ENCODE results near the gene IGFLR1. TPM values are rescaled to one million over a fixed set of nuclear protein-coding genes. Genes with fewer than 3 reads are reported as not detected.

The IGFLR1 gene
- total and polyA plus RNA-seq, 12 donors: 4.9 to 35.3 (median 14.7) TPM

DNA sequence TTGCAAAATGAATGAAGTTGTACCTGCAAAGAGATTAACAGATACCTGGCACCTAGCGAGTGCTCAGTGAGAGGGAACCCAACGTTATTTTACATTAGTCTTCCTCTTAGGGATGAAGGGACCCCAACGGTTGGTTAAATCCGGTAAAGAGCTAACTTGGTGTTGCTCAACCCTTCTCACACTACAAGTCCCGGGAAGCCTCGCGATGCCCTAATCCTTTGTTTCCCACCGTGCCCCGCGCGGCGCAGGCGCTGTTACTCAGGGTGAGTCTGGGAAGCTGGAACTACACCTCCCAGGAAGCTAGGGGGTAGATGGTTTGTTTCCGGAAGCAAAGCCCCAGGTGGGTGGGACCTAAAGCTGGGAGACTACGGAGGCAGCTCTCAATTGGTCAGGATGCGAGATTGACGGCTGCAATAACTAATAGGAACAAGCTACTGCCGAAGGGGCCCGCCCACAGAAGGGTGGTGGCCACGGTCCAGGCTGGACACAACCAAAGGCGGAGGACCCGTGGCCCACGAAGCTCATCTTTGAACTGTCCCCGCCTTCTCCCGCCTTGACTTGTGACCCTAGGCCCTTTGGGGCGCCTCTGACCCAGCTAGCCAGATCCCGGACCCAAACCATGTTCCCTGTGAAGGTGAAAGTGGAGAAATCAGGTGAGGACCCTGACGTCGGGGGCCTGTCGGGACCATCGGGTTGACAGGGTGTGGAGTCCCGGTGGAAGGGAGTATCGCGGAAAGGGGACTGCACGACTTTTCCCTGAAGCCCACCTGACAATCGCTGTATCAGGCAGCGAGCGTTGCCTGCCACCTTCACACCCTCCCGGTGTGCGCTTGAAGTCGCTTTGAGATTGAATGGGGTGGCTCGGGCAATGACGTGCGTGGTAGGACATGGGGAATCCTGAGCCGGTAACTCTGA is 6.1 kb upstream of the IGFLR1 start, which contains the start of gene LIN37:
Gene LIN37, plus strand, starts transcription at position 471 of the 915 bp plus-strand sequence. Its CDS starts 149 bp downstream, at position 620.
- Histone ChIP-seq H3K36me3 (replicated peaks in 1 of 2) (peaks cover 0 to 14% of the 10 kb centered on the region in 2 donors), H3K9me3 (replicated peaks in 1 of 3) (no peaks in the 10 kb centered on the region), H3K27me3 (no peaks in the 10 kb centered on the region), H3K4me3 (peak within 1 kb of the TSS in 3 of 4 donors; percentile 56 to 87 (median 76)), H3K27ac (peak within 1 kb of the TSS in 4 of 5 donors; percentile 46 to 78 (median 62)), H3K4me1 (replicated peaks in 1 of 2) (peaks cover 21 to 40% of the 10 kb centered on the region in 2 donors)
- intact Hi-C loops (cut with DNase I): no loop called here
- TF ChIP-seq, protein P1, sequence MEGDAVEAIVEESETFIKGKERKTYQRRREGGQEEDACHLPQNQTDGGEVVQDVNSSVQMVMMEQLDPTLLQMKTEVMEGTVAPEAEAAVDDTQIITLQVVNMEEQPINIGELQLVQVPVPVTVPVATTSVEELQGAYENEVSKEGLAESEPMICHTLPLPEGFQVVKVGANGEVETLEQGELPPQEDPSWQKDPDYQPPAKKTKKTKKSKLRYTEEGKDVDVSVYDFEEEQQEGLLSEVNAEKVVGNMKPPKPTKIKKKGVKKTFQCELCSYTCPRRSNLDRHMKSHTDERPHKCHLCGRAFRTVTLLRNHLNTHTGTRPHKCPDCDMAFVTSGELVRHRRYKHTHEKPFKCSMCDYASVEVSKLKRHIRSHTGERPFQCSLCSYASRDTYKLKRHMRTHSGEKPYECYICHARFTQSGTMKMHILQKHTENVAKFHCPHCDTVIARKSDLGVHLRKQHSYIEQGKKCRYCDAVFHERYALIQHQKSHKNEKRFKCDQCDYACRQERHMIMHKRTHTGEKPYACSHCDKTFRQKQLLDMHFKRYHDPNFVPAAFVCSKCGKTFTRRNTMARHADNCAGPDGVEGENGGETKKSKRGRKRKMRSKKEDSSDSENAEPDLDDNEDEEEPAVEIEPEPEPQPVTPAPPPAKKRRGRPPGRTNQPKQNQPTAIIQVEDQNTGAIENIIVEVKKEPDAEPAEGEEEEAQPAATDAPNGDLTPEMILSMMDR (IDR thresholded peaks at IDR 0.05): peak in 3 of 6 experiments; percentile 11 to 41 (median 41)
- TF ChIP-seq POLR2A (IDR thresholded peaks at IDR 0.05): peak; percentile 91 to 95
- 1% methylated on average over 42 to 45 of the region's 45 CpGs for WGBS, 4 donors
- peak; percentile 99 to 100 (median 99) for DNase-seq

DNA sequence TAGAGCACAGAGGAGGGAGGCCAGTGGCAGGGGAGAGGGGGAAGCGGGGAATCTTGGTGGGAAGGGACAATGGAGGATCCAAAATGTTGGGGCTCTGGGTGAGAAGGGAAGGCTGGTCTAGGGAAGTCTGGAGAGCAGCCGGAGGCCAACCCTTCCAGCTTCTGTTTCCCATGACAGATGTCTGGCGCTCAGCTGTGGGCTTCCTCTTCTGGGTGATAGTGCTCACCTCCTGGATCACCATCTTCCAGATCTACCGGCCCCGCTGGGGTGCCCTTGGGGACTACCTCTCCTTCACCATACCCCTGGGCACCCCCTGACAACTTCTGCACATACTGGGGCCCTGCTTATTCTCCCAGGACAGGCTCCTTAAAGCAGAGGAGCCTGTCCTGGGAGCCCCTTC is 4.3 kb upstream of the IGFLR1 start:
- no peak overlapping the region for H3K4me3 ChIP-seq

DNA sequence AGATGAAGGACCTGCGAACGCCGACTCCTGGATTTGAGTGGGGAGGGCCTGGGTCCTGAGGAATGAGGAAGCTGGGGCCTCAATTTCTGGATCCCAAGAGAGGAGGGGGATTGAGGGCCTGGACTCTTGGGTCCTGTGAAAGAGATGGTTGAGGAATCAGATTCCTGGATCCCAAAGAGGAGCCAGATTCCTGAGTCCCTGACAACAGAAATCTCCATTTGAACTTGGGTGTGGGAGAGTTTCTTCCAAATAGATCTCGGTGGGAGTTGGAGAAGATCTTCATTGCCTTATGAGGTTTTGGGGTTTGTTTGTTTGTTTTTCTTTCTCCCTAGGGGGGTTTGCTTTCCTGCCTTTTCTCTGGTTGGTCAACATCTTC is 3.8 kb upstream of the IGFLR1 start:
- intact Hi-C loops (cut with DNase I): no loop called here
- Histone ChIP-seq H3K4me1 (replicated peaks in 1 of 2) (peaks cover 23 to 51% of the 10 kb centered on the region in 2 donors), H3K9me3 (replicated peaks in 1 of 3) (no peaks in the 10 kb centered on the region), H3K27me3 (no peaks in the 10 kb centered on the region), H3K36me3 (replicated peaks in 1 of 2) (no peaks in the 10 kb centered on the region), H3K4me3 (peak overlapping the region in 3 of 4 donors; percentile 60 to 89 (median 74)), H3K27ac (peak overlapping the region in 3 of 5 donors; percentile 30 to 100 (median 81))
- no peak for DNase-seq
- 1 to 4% (median 3%) methylated on average over 3 to 4 of the region's 4 CpGs for WGBS, 4 donors
- TF ChIP-seq, protein P1 (IDR thresholded peaks at IDR 0.05): no peak
- TF ChIP-seq POLR2A (IDR thresholded peaks at IDR 0.05): no peak

More for the DNA sequence above, 4.3 kb upstream of the IGFLR1 start:
- intact Hi-C loops (cut with DNase I): no loop called here
- no peaks in the 10 kb centered on the region for H3K27me3 ChIP-seq
- H3K9me3 ChIP-seq (replicated peaks in 1 of 3): no peaks in the 10 kb centered on the region
- peaks cover 21 to 47% of the 10 kb centered on the region in 2 donors for H3K4me1 ChIP-seq (replicated peaks in 1 of 2)
- H3K36me3 ChIP-seq (replicated peaks in 1 of 2): no peaks in the 10 kb centered on the region
- WGBS, 4 donors: 64 to 82% (median 79%) methylated on average over 5 of the region's 5 CpGs
- no peak for DNase-seq
- no peak overlapping the region for H3K27ac ChIP-seq
- TF ChIP-seq POLR2A (IDR thresholded peaks at IDR 0.05): no peak
- TF ChIP-seq, protein P1 (IDR thresholded peaks at IDR 0.05): no peak

DNA sequence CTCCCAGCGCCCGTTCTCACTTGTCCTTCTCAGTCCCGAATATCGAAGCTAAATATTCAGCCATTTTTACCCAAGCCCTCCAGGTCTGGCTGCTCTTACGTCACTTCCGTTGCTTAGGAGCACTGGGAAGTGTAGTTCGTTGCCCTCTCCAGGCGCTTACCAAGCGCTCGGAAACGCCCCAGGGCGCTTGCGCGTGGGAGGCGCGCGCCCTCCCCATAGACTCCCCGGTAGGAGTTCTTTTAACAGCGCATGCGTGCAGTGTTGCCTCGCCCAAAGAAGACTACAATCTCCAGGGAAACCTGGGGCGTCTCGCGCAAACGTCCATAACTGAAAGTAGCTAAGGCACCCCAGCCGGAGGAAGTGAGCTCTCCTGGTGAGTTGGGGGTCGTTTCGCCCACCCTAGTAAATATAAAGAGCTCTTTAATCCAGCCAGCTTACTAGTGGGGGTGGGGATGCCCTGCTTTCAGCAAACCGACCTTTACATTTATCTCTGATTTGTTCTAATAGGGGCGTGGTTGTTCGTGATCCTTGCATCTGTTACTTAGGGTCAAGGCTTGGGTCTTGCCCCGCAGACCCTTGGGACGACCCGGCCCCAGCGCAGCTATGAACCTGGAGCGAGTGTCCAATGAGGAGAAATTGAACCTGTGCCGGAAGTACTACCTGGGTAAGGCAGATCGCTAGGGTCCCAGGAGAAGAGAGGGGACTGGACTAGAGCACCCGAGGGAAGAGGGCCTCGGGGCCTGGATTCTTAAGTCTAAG is 3.3 kb upstream of the IGFLR1 start, which contains the start of the genes PSENEN and U2AF1L4:
Gene PSENEN, plus strand, starts transcription at position 324 of the 759 bp plus-strand sequence. Its CDS starts 280 bp downstream, at position 604.
Gene U2AF1L4, minus strand, starts transcription at position 91 of the 759 bp plus-strand sequence. Its CDS starts 27 bp downstream, at position 64.
- Histone ChIP-seq H3K27ac (peak within 1 kb of the TSS; percentile 99 to 100 (median 100)), H3K4me1 (replicated peaks in 1 of 2) (peaks cover 25 to 55% of the 10 kb centered on the region in 2 donors), H3K27me3 (no peaks in the 10 kb centered on the region), H3K9me3 (replicated peaks in 1 of 3) (no peaks in the 10 kb centered on the region), H3K4me3 (peak within 1 kb of the TSS; percentile 34 to 89 (median 84)), H3K36me3 (replicated peaks in 1 of 2) (no peaks in the 10 kb centered on the region)
- TF ChIP-seq, protein P1 (IDR thresholded peaks at IDR 0.05): no peak
- TF ChIP-seq POLR2A (IDR thresholded peaks at IDR 0.05): peak in 1 of 2 donors; percentile 42
- 0 to 1% (median 1%) methylated on average over 18 to 40 of the region's 40 CpGs for WGBS, 4 donors
- peak; percentile 97 to 99 (median 98) for DNase-seq
- intact Hi-C loops (cut with DNase I): no loop called here

Data from adrenal gland (tissue), 12 donors.